GM10248 (cell line): Measurements from ENCODE around the gene BACE2.

ENCODE experiments used
- CTCF ChIA-PET: fragments of 300-600 bp; sonication (Branson Sonifier 250); formaldehyde crosslinking; extraction: SDS; loops from one replicate; lab custom pipeline; 2021; ENCODE audit warnings: antibody characterized with exemption; lab: Yijun Ruan, JAX
- POLR2A ChIA-PET: fragments of 350-650 bp; sonication (Branson Sonifier 250); formaldehyde crosslinking; extraction: SDS; loops from one replicate; lab custom pipeline; 2020; ENCODE audit warnings: antibody characterized with exemption; lab: Yijun Ruan, JAX
- DNase-seq: peaks from one replicate; pipeline ENCODE4 v3.0.0; 2012; ENCODE audit errors: extremely low spot score
- CTCF ChIP-seq: IDR thresholded peaks from 2 replicates; pipeline ENCODE4 v1.5.1; 2012; ENCODE audit warnings: mild to moderate bottlenecking, low read depth; ENCODE audit errors: extremely low read depth, missing control alignments, control extremely low read depth

Gene BACE2

DNA sequence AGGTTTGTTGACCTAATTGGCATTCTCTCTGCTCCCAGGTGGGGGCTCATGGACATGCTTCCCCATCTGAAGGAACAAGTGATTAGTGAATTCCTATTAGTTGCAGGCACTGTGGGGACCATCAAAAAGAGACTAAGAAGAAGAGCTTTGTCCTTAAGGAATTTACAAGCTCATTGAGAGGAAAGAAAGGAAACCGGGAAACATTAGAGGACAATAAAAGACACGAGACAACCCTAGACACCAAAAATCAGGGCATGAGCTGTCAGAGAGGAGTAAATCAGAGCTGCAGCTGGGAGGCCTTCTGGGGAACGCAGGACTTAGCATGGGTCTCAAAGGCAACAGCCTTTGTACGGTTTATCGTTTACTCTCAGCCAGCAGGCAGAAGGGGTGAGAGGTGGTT is 45.1 kb downstream of the BACE2 start:
- no peak for TF ChIP-seq CTCF
- DNase-seq: no peak
- ChIA-PET POLR2A (no interaction called here), CTCF (interaction anchor here (1.0 to 1.1 kb wide), 2 partner anchors 18 to 19 kb away, joined by 3 read pairs; no protein-coding TSS in a partner anchor)

DNA sequence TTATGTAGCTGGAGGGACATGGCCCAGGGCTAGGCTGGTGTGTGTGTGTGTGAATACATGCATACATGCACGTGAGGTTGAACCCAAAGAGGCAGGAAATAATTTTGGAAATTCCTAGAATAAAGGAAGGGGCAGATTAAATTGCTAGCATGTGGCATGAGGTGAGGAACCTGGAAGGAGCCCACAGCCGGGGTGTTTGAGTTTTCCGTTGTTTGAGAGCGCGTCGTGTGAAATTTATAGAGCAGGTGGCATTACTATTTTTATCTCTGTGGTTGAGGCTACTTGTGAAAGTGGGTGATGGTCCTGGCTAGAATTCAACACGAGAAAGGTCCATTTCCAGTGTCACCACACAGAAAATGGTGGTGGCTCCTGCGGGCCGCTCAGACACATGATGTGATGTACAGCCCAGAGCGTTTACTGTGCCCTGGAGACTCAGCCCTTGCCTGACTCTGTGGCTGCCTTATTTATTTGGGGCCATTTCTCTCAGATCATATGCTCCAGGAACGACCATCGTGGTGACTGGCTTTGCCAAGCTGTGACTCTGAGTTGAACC is 48.0 kb downstream of the BACE2 start:
- POLR2A ChIA-PET: no interaction called here
- DNase-seq: no peak
- CTCF ChIA-PET: interaction anchor here (1.7 kb wide), 1 partner anchor 67 kb away, joined by 4 read pairs; no protein-coding TSS in a partner anchor
- TF ChIP-seq CTCF: no peak

GRCh38 chr21:41216486-41216885 is 48.5 kb downstream of the BACE2 start:
- ChIA-PET POLR2A (no interaction called here), CTCF (interaction anchor here (1.7 kb wide), 1 partner anchor 67 kb away, joined by 4 read pairs; no protein-coding TSS in a partner anchor)
- DNase-seq: no peak
- TF ChIP-seq CTCF: no peak

- ChIA-PET CTCF (interaction anchor here (1.3 kb wide), 1 partner anchor 9 kb away, joined by 3 read pairs; no protein-coding TSS in a partner anchor), POLR2A (no interaction called here)
- TF ChIP-seq CTCF: no peak
- no peak for DNase-seq
Measured at GRCh38 chr21:41217671-41218385, 49.9 kb downstream of the BACE2 start.

DNA sequence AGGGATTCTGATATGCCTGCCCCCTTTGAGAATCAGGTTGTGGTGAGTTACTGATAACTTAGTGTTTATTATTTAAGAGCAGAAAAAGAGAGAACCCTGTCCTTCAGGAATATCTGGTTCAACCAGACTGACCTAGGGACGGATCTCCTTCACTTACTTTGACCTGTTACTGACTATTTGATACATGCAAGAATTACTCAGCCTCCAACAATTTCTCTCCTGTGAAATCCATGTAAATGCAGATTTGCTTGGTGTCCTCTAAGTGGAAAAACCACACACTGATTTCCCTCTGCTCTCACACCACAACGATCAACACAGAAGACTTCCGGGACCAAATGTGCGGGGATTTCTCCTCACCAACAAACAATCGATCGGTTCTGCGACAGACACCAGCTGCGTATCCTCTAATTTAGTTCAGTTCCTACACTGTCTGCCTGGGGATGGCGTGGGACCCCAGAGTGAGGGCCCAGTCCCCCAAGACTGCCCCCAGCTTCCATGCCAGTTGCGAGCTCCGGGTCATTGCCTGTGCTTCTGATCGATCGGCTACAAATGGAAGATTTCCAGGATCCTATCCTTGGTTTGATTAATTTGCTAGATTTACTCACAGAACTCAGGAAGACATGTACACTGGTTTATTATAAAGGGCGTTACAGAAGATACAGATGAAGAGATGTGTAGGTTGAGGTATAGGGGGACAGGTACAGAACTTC is 51.7 kb downstream of the BACE2 start:
- ChIA-PET POLR2A (no interaction called here), CTCF (no interaction called here)
- TF ChIP-seq CTCF: no peak
- no peak for DNase-seq

DNA sequence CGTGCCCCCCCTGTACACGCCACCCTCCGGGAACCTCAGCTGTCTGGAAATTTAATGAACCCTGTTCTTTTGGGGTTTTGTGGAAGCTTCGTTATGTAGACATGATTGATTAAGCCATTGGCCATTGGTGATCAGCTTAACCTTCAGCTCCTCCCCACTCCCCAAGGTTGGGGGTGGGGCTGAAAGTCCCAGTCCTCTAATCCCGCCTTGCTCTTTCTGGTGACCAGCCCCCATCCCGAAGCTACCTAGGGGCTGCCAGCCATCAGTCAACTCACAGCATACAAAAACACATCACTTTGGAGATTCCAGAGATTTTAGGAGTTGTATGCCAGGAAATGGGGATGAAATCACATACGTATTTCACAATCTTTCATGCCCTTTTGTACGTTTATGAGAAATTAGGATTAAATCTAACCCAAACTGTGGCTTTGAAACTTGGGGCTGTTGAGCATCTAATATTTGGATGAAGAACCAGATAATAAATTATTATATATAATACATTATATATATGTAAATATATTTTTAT is 52.3 kb downstream of the BACE2 start:
- no peak for DNase-seq
- ChIA-PET POLR2A (no interaction called here), CTCF (no interaction called here)
- no peak for TF ChIP-seq CTCF
